AG10803 (cell line): ENCODE data around the gene TANC1.

Source experiments
- DNase-seq: peaks from one replicate; pipeline ENCODE4 v3.0.0; 2010; ENCODE audit warnings: low read depth
- H3K4me3 ChIP-seq: 2 replicates; pipeline ENCODE4 v1.5.1; 2011; ENCODE audit warnings: mild to moderate bottlenecking, low read length, control low read depth
- CTCF ChIP-seq: conservative IDR thresholded peaks from 2 replicates; pipeline ENCODE4 v1.5.1; 2011; ENCODE audit warnings: mild to moderate bottlenecking, low read length, control low read depth, inconsistent platforms

Gene TANC1

GRCh38 chr2:159010963-159011362 lies 42.5 kb downstream of the TANC1 start:
- H3K4me3 ChIP-seq = no peak overlapping the region
- no peak for TF ChIP-seq CTCF
- DNase-seq = no peak

- TF ChIP-seq CTCF = no peak
- no peak for DNase-seq
- H3K4me3 ChIP-seq = no peak overlapping the region
These were observed 43.7 kb downstream of the TANC1 start for GRCh38 chr2:159012142-159012541.

- no peak for TF ChIP-seq CTCF
- no peak for DNase-seq
- H3K4me3 ChIP-seq = no peak overlapping the region
These were observed 44.7 kb downstream of the TANC1 start for GRCh38 chr2:159013103-159013502.

- H3K4me3 ChIP-seq = no peak overlapping the region
- DNase-seq = no peak
- no peak for TF ChIP-seq CTCF
These were observed 46.7 kb downstream of the TANC1 start for GRCh38 chr2:159015174-159015573.

GRCh38 chr2:159015823-159016222 lies 47.4 kb downstream of the TANC1 start:
- no peak for TF ChIP-seq CTCF
- DNase-seq = no peak
- H3K4me3 ChIP-seq = no peak overlapping the region

GRCh38 chr2:159017837-159018236 lies 49.4 kb downstream of the TANC1 start:
- no peak overlapping the region for H3K4me3 ChIP-seq
- DNase-seq = no peak
- TF ChIP-seq CTCF = no peak

- no peak overlapping the region for H3K4me3 ChIP-seq
- TF ChIP-seq CTCF = no peak
- no peak for DNase-seq
These were observed 50.6 kb downstream of the TANC1 start for GRCh38 chr2:159019021-159019420.
